Smooth muscle cell (in vitro differentiated cells): ENCODE results near the gene NCOA7. TPM values are rescaled to one million over a fixed set of nuclear protein-coding genes. Genes with fewer than 3 reads are reported as not detected.
"Not testable (repeated sequence)": the region's sequence is repeated elsewhere in the genome, so short reads cannot be mapped to it uniquely, and the experiment has no call there.

Experiments used
- DNase-seq: peaks from one replicate; lab custom pipeline; 2025; ENCODE audit not compliant: unreplicated experiment; lab: John Stamatoyannopoulos, UW
- H2AFZ ChIP-seq: fragments of 200-600 bp; sonication (generic); 2 replicates; pipeline ENCODE4 v1.6.0; 2016; ENCODE audit warnings: antibody characterized with exemption, low read depth, mild to moderate bottlenecking
- H3F3A ChIP-seq: fragments of 200-600 bp; sonication (generic); 2 replicates; pipeline ENCODE4 v1.6.0; 2017; ENCODE audit warnings: antibody characterized with exemption, low read depth
- H3K27ac ChIP-seq: fragments of 200-600 bp; sonication (generic); 2 replicates; pipeline ENCODE4 v1.5.1; 2016; ENCODE audit warnings: low read depth, mild to moderate bottlenecking
- H3K27me3 ChIP-seq: fragments of 200-600 bp; sonication (generic); 2 replicates; pipeline ENCODE4 v1.6.1; 2016; ENCODE audit warnings: low read depth, mild to moderate bottlenecking
- H3K36me3 ChIP-seq: fragments of 200-600 bp; sonication (generic); 2 replicates; pipeline ENCODE4 v1.5.1; 2016; ENCODE audit warnings: low read depth
- H3K4me1 ChIP-seq: fragments of 200-600 bp; sonication (generic); 2 replicates; pipeline ENCODE4 v1.5.1; 2016; ENCODE audit warnings: low read depth
- H3K4me2 ChIP-seq: fragments of 200-600 bp; sonication (generic); 2 replicates; pipeline ENCODE4 v1.6.0; 2016; ENCODE audit warnings: mild to moderate bottlenecking
- H3K4me3 ChIP-seq: fragments of 200-600 bp; sonication (generic); 2 replicates; pipeline ENCODE4 v1.5.1; 2016; ENCODE audit warnings: mild to moderate bottlenecking
- H3K79me2 ChIP-seq: fragments of 200-600 bp; sonication (generic); 2 replicates; pipeline ENCODE4 v1.6.0; 2016; ENCODE audit warnings: low read depth, mild to moderate bottlenecking
- H3K9ac ChIP-seq: fragments of 200-600 bp; sonication (generic); 2 replicates; pipeline ENCODE4 v1.6.0; 2016; ENCODE audit warnings: low read depth
- H3K9me3 ChIP-seq: fragments of 200-600 bp; sonication (generic); replicated peaks from 2 replicates; pipeline ENCODE4 v1.5.1; 2016; ENCODE audit warnings: low read depth
- H4K20me1 ChIP-seq: fragments of 200-600 bp; sonication (generic); 2 replicates; pipeline ENCODE4 v1.6.0; 2016; ENCODE audit warnings: low read depth
- CTCF ChIP-seq: fragments of 200-600 bp; sonication (generic); IDR thresholded peaks from 2 replicates; pipeline ENCODE4 v1.5.1; 2017; ENCODE audit warnings: borderline replicate concordance, mild to moderate bottlenecking, antibody characterized with exemption; ENCODE audit not compliant: insufficient read depth, poor library complexity, severe bottlenecking
- WGBS: methylation state at CpG from one replicate; pipeline ENCODE4 v1.1.7; 2016; ENCODE audit warnings: low lambda C conversion rate; 5-methylcytosine and 5-hydroxymethylcytosine counted together
- polyA plus RNA-seq: library from polyadenylated mRNA; unstranded; fragments of >200 nt; fragmentation: Nextera tagmentation; extraction: Ambion mirVana; gene quantifications from 2 replicates; pipeline ENCODE4 v1.2.1, GENCODE V29; 2016
- total RNA-seq: library from RNA; depleted of rRNA; stranded (reverse); fragments of >200 nt; gene quantifications from 2 replicates; pipeline ENCODE4 v1.2.3, GENCODE V29; 2014

Gene NCOA7
- total and polyA plus RNA-seq, 2 experiments from 2014 or later: 38.1 to 44.0 TPM

GRCh38 chr6:125931733-125932450 is 141.1 kb downstream of the NCOA7 start:
- Histone ChIP-seq H3K4me2 (no peak overlapping the region), H3K9ac (no peak overlapping the region), H3K79me2 (no peaks in the 10 kb centered on the region), H3K27me3 (no peaks in the 10 kb centered on the region), H3F3A (no peaks in the 10 kb centered on the region), H3K9me3 (no peaks in the 10 kb centered on the region), H3K36me3 (peaks cover 9% of the 10 kb centered on the region), H3K27ac (peak overlapping the region; percentile 61), H3K4me3 (no peak overlapping the region), H2AFZ (no peak overlapping the region), H3K4me1 (no peaks in the 10 kb centered on the region), H4K20me1 (no peaks in the 10 kb centered on the region)
- WGBS: 92% methylated on average over 4 of the region's 4 CpGs
- no peak for DNase-seq
- TF ChIP-seq CTCF: no peak

- Histone ChIP-seq H3K4me3 (no peak overlapping the region), H4K20me1 (no peaks in the 10 kb centered on the region), H2AFZ (no peak overlapping the region), H3K9me3 (no peaks in the 10 kb centered on the region), H3K36me3 (peaks cover 6% of the 10 kb centered on the region), H3F3A (no peaks in the 10 kb centered on the region), H3K9ac (no peak overlapping the region), H3K4me1 (no peaks in the 10 kb centered on the region), H3K27ac (no peak overlapping the region), H3K4me2 (no peak overlapping the region), H3K79me2 (no peaks in the 10 kb centered on the region), H3K27me3 (no peaks in the 10 kb centered on the region)
- TF ChIP-seq CTCF: no peak
- DNase-seq: no peak
Observed at GRCh38 chr6:125932451-125932795, 141.7 kb downstream of the NCOA7 start.

- not testable (repeated sequence) for DNase-seq
Observed at GRCh38 chr6:125935520-125935919, 144.8 kb downstream of the NCOA7 start.

DNA sequence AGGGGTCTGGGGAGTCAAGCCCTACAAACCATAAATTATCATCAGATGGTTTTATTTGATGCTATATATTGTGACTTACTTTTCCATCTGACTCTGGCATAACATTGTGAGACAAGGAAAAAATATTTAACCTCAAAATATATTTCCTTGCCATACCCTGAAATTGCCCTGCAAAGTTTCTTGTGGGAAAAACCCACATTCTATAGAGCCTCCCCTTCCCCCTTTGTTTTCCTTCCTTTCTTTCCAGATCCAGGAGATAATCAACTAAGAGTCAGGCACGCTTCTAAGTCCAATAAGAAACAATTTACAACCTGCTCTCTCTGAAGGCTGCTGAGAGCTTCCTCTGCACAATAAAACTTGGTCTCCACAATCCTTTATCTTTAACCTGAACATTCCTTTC is 148.3 kb downstream of the NCOA7 start:
- no peak overlapping the region for H3K27ac ChIP-seq
- no peaks in the 10 kb centered on the region for H3K79me2 ChIP-seq
- H2AFZ ChIP-seq: no peak overlapping the region
- no peak for DNase-seq
- H3K36me3 ChIP-seq: no peaks in the 10 kb centered on the region
- H3K27me3 ChIP-seq: no peaks in the 10 kb centered on the region
- no peaks in the 10 kb centered on the region for H3K9me3 ChIP-seq
- no peak overlapping the region for H3K4me2 ChIP-seq
- no peak overlapping the region for H3K4me3 ChIP-seq
- no peak overlapping the region for H3K9ac ChIP-seq
- peaks cover 29% of the 10 kb centered on the region for H3F3A ChIP-seq
- peaks cover 14% of the 10 kb centered on the region for H3K4me1 ChIP-seq
- WGBS: 60% methylated on average over 1 of the region's 1 CpG
- no peak for TF ChIP-seq CTCF
- H4K20me1 ChIP-seq: no peaks in the 10 kb centered on the region

More at GRCh38 chr6:125935520-125935919, 144.8 kb downstream of the NCOA7 start:
- H3K9me3 ChIP-seq, H3F3A ChIP-seq, H2AFZ ChIP-seq, H3K27me3 ChIP-seq, H3K4me2 ChIP-seq, H3K36me3 ChIP-seq, H3K4me3 ChIP-seq, H4K20me1 ChIP-seq, H3K4me1 ChIP-seq, H3K79me2 ChIP-seq, H3K27ac ChIP-seq, H3K9ac ChIP-seq: not testable (repeated sequence)
- WGBS: 83% methylated on average over 5 of the region's 5 CpGs
